Activated naive CD4-positive, alpha-beta T cell treated with anti-CD3 and anti-CD28 coated beads, Interleukin-2, amount 50 U/mL, for 24 hours (primary cell): Measurements from ENCODE around the gene ZNF484.
A peak's percentile ranks its signal among the peaks of the same experiment; 100 is the strongest.
"Not testable (repeated sequence)": the region's sequence is repeated elsewhere in the genome, so short reads cannot be mapped to it uniquely, and the experiment has no call there.

ENCODE experiments used
- H3K27ac Mint-ChIP-seq: one replicate; pipeline ENCODE4 v1.8.0; 2021; ENCODE audit warnings: mild to moderate bottlenecking, mixed read lengths
- H3K27me3 Mint-ChIP-seq: one replicate; pipeline ENCODE4 v1.8.0; 2021; ENCODE audit warnings: mixed read lengths
- H3K36me3 Mint-ChIP-seq: one replicate; pipeline ENCODE4 v1.8.0; 2021; ENCODE audit warnings: mixed read lengths
- H3K4me1 Mint-ChIP-seq: one replicate; pipeline ENCODE4 v1.8.0; 2021; ENCODE audit warnings: mixed read lengths
- H3K4me3 Mint-ChIP-seq: one replicate; pipeline ENCODE4 v1.8.0; 2021; ENCODE audit warnings: mild to moderate bottlenecking, mixed read lengths
- H3K9me3 Mint-ChIP-seq: one replicate; pipeline ENCODE4 v1.8.0; 2021; ENCODE audit warnings: mixed read lengths

Gene ZNF484

GRCh38 chr9:92883666-92884405 lies 6.0 kb upstream of the ZNF484 start:
- not testable (repeated sequence) for H3K9me3 Mint-ChIP-seq, H3K27ac Mint-ChIP-seq, H3K4me3 Mint-ChIP-seq, H3K27me3 Mint-ChIP-seq, H3K36me3 Mint-ChIP-seq
- H3K4me1 Mint-ChIP-seq: peaks cover 43% of the 10 kb centered on the region

- Mint-ChIP-seq H3K4me3 (no peak overlapping the region), H3K27me3 (no peaks in the 10 kb centered on the region), H3K9me3 (peaks cover 5% of the 10 kb centered on the region), H3K27ac (no peak overlapping the region), H3K4me1 (peaks cover 40% of the 10 kb centered on the region), H3K36me3 (peaks cover 2% of the 10 kb centered on the region)
Observed at GRCh38 chr9:92882276-92882675, 4.4 kb upstream of the ZNF484 start.

- Mint-ChIP-seq H3K27ac (no peak overlapping the region), H3K36me3 (peaks cover 14% of the 10 kb centered on the region), H3K9me3 (peaks cover 5% of the 10 kb centered on the region), H3K4me3 (peak overlapping the region; percentile 6), H3K27me3 (no peaks in the 10 kb centered on the region), H3K4me1 (peaks cover 67% of the 10 kb centered on the region)
Observed at GRCh38 chr9:92875373-92875772, 2.5 kb downstream of the ZNF484 start.

- peaks cover 67% of the 10 kb centered on the region for H3K4me1 Mint-ChIP-seq
- H3K9me3 Mint-ChIP-seq: no peaks in the 10 kb centered on the region
- peaks cover 33% of the 10 kb centered on the region for H3K36me3 Mint-ChIP-seq
- no peaks in the 10 kb centered on the region for H3K27me3 Mint-ChIP-seq
- no peak overlapping the region for H3K4me3 Mint-ChIP-seq
- no peak overlapping the region for H3K27ac Mint-ChIP-seq
Observed at GRCh38 chr9:92870289-92870688, 7.5 kb downstream of the ZNF484 start.

GRCh38 chr9:92866600-92866999 lies 11.2 kb downstream of the ZNF484 start:
- Mint-ChIP-seq H3K36me3 (peaks cover 54% of the 10 kb centered on the region), H3K4me1 (peaks cover 71% of the 10 kb centered on the region)
- H3K9me3 Mint-ChIP-seq, H3K4me3 Mint-ChIP-seq, H3K27me3 Mint-ChIP-seq, H3K27ac Mint-ChIP-seq: not testable (repeated sequence)

GRCh38 chr9:92864152-92864551 lies 13.7 kb downstream of the ZNF484 start:
- Mint-ChIP-seq H3K4me3 (no peak overlapping the region), H3K36me3 (peaks cover 53% of the 10 kb centered on the region), H3K4me1 (peaks cover 68% of the 10 kb centered on the region), H3K9me3 (no peaks in the 10 kb centered on the region), H3K27ac (no peak overlapping the region), H3K27me3 (no peaks in the 10 kb centered on the region)

GRCh38 chr9:92860867-92861266 lies 17.0 kb downstream of the ZNF484 start:
- Mint-ChIP-seq H3K36me3 (peaks cover 44% of the 10 kb centered on the region), H3K4me3 (no peak overlapping the region), H3K4me1 (peaks cover 58% of the 10 kb centered on the region), H3K9me3 (no peaks in the 10 kb centered on the region), H3K27ac (no peak overlapping the region), H3K27me3 (no peaks in the 10 kb centered on the region)

GRCh38 chr9:92857236-92857635 lies 20.6 kb downstream of the ZNF484 start:
- peaks cover 35% of the 10 kb centered on the region for H3K4me1 Mint-ChIP-seq
- H3K9me3 Mint-ChIP-seq: no peaks in the 10 kb centered on the region
- no peak overlapping the region for H3K27ac Mint-ChIP-seq
- no peaks in the 10 kb centered on the region for H3K27me3 Mint-ChIP-seq
- peaks cover 47% of the 10 kb centered on the region for H3K36me3 Mint-ChIP-seq
- no peak overlapping the region for H3K4me3 Mint-ChIP-seq

- no peak overlapping the region for H3K4me3 Mint-ChIP-seq
- H3K9me3 Mint-ChIP-seq: no peaks in the 10 kb centered on the region
- H3K27ac Mint-ChIP-seq: no peak overlapping the region
- no peaks in the 10 kb centered on the region for H3K27me3 Mint-ChIP-seq
- peaks cover 15% of the 10 kb centered on the region for H3K4me1 Mint-ChIP-seq
- peaks cover 38% of the 10 kb centered on the region for H3K36me3 Mint-ChIP-seq
Observed at GRCh38 chr9:92853716-92854115, 24.1 kb downstream of the ZNF484 start.

- Mint-ChIP-seq H3K27ac (no peak overlapping the region), H3K4me1 (peaks cover 7% of the 10 kb centered on the region), H3K27me3 (no peaks in the 10 kb centered on the region), H3K4me3 (no peak overlapping the region), H3K36me3 (peaks cover 60% of the 10 kb centered on the region), H3K9me3 (peaks cover 5% of the 10 kb centered on the region)
Observed at GRCh38 chr9:92850898-92851297, 26.9 kb downstream of the ZNF484 start.

GRCh38 chr9:92848740-92849139 lies 29.1 kb downstream of the ZNF484 start:
- H3K36me3 Mint-ChIP-seq: peaks cover 64% of the 10 kb centered on the region
- H3K4me1 Mint-ChIP-seq, H3K27me3 Mint-ChIP-seq, H3K9me3 Mint-ChIP-seq, H3K27ac Mint-ChIP-seq, H3K4me3 Mint-ChIP-seq: not testable (repeated sequence)

GRCh38 chr9:92846662-92847145 lies 31.1 kb downstream of the ZNF484 start:
- H3K4me3 Mint-ChIP-seq: no peak overlapping the region
- no peak overlapping the region for H3K27ac Mint-ChIP-seq
- no peaks in the 10 kb centered on the region for H3K27me3 Mint-ChIP-seq
- H3K4me1 Mint-ChIP-seq: peaks cover 3% of the 10 kb centered on the region
- H3K9me3 Mint-ChIP-seq: peaks cover 5% of the 10 kb centered on the region
- peaks cover 58% of the 10 kb centered on the region for H3K36me3 Mint-ChIP-seq

GRCh38 chr9:92838411-92838810 lies 39.4 kb downstream of the ZNF484 start:
- peaks cover 16% of the 10 kb centered on the region for H3K36me3 Mint-ChIP-seq
- not testable (repeated sequence) for H3K4me1 Mint-ChIP-seq, H3K4me3 Mint-ChIP-seq, H3K27ac Mint-ChIP-seq, H3K27me3 Mint-ChIP-seq
- peaks cover 13% of the 10 kb centered on the region for H3K9me3 Mint-ChIP-seq

GRCh38 chr9:92837191-92837590 lies 40.6 kb downstream of the ZNF484 start:
- Mint-ChIP-seq H3K9me3 (peaks cover 18% of the 10 kb centered on the region), H3K4me1 (no peaks in the 10 kb centered on the region), H3K36me3 (peaks cover 13% of the 10 kb centered on the region), H3K27me3 (no peaks in the 10 kb centered on the region), H3K27ac (no peak overlapping the region), H3K4me3 (no peak overlapping the region)

- H3K4me1 Mint-ChIP-seq: no peaks in the 10 kb centered on the region
- H3K27me3 Mint-ChIP-seq: no peaks in the 10 kb centered on the region
- H3K4me3 Mint-ChIP-seq: no peak overlapping the region
Observed at GRCh38 chr9:92829420-92829819, 48.4 kb downstream of the ZNF484 start.

GRCh38 chr9:92825065-92825464 lies 52.8 kb downstream of the ZNF484 start:
- not testable (repeated sequence) for H3K9me3 Mint-ChIP-seq, H3K4me1 Mint-ChIP-seq, H3K27ac Mint-ChIP-seq, H3K36me3 Mint-ChIP-seq, H3K27me3 Mint-ChIP-seq, H3K4me3 Mint-ChIP-seq

More at GRCh38 chr9:92829420-92829819, 48.4 kb downstream of the ZNF484 start:
- Mint-ChIP-seq H3K27ac (no peak overlapping the region), H3K9me3 (peaks cover 5% of the 10 kb centered on the region), H3K36me3 (peaks cover 10% of the 10 kb centered on the region)

GRCh38 chr9:92820964-92821363 lies 56.9 kb downstream of the ZNF484 start:
- H3K36me3 Mint-ChIP-seq: no peaks in the 10 kb centered on the region

More at GRCh38 chr9:92820964-92821363, 56.9 kb downstream of the ZNF484 start:
- H3K27me3 Mint-ChIP-seq: peaks cover 5% of the 10 kb centered on the region
- no peak overlapping the region for H3K27ac Mint-ChIP-seq
- no peaks in the 10 kb centered on the region for H3K4me1 Mint-ChIP-seq
- H3K9me3 Mint-ChIP-seq: no peaks in the 10 kb centered on the region
- no peak overlapping the region for H3K4me3 Mint-ChIP-seq
